GM23248 (cell line): Measurements from ENCODE around the gene MAP3K19. TPM values are rescaled to one million over a fixed set of nuclear protein-coding genes. Genes with fewer than 3 reads are reported as not detected.

Experiments used
- DNase-seq: peaks from one replicate; pipeline ENCODE4 v3.0.0-alpha.2; 2015
- H2AFZ ChIP-seq: fragments of 200-600 bp; sonication (generic); 2 replicates; pipeline ENCODE4 v1.6.1; 2016; ENCODE audit warnings: antibody characterized with exemption
- H3F3A ChIP-seq: fragments of 200-600 bp; sonication (generic); 2 replicates; pipeline ENCODE4 v1.6.1; 2016; ENCODE audit warnings: mild to moderate bottlenecking, antibody characterized with exemption, mixed run types; ENCODE audit not compliant: insufficient read depth
- H3K27ac ChIP-seq: fragments of 200-600 bp; sonication (generic); 2 replicates; pipeline ENCODE4 v1.5.1; 2016; ENCODE audit warnings: mild to moderate bottlenecking
- H3K27me3 ChIP-seq: fragments of 200-600 bp; sonication (generic); replicated peaks from 2 replicates; pipeline ENCODE4 v1.6.1; 2016; ENCODE audit warnings: mild to moderate bottlenecking; ENCODE audit not compliant: insufficient read depth
- H3K36me3 ChIP-seq: fragments of 200-600 bp; sonication (generic); 2 replicates; pipeline ENCODE4 v1.6.1; 2016; ENCODE audit warnings: low read depth, mild to moderate bottlenecking
- H3K4me1 ChIP-seq: fragments of 200-600 bp; sonication (generic); 2 replicates; pipeline ENCODE4 v1.6.1; 2016; ENCODE audit warnings: mild to moderate bottlenecking; ENCODE audit not compliant: insufficient read depth
- H3K4me2 ChIP-seq: fragments of 200-600 bp; sonication (generic); one replicate; pipeline ENCODE4 v1.6.1; 2016; ENCODE audit warnings: mild to moderate bottlenecking; ENCODE audit not compliant: unreplicated experiment
- H3K4me3 ChIP-seq: fragments of 200-600 bp; sonication (generic); 2 replicates; pipeline ENCODE4 v1.5.1; 2016; ENCODE audit warnings: mild to moderate bottlenecking
- H3K79me2 ChIP-seq: fragments of 200-600 bp; sonication (generic); 2 replicates; pipeline ENCODE4 v1.6.1; 2016; ENCODE audit warnings: mild to moderate bottlenecking; ENCODE audit not compliant: insufficient read depth
- H3K9ac ChIP-seq: fragments of 200-600 bp; sonication (generic); 2 replicates; pipeline ENCODE4 v1.6.1; 2016; ENCODE audit warnings: mild to moderate bottlenecking
- H3K9me2 ChIP-seq: fragments of 200-600 bp; sonication (generic); 2 replicates; pipeline ENCODE4 v1.6.1; 2016; ENCODE audit warnings: mixed run types, mild to moderate bottlenecking, moderate library complexity; ENCODE audit not compliant: insufficient read depth
- H3K9me3 ChIP-seq: fragments of 200-600 bp; sonication (generic); one replicate; pipeline ENCODE4 v1.6.1; 2017; ENCODE audit warnings: low read depth
- H4K20me1 ChIP-seq: fragments of 200-600 bp; sonication (generic); 2 replicates; pipeline ENCODE4 v1.6.0; 2016; ENCODE audit not compliant: insufficient read depth
- EZH2 ChIP-seq: fragments of 200-600 bp; sonication (generic); IDR thresholded peaks from 2 replicates; pipeline ENCODE4 v1.6.1; 2018; ENCODE audit warnings: antibody characterized with exemption, mild to moderate bottlenecking; ENCODE audit not compliant: insufficient read depth, poor library complexity, severe bottlenecking
- EZH2phosphoT487 ChIP-seq: fragments of 200-600 bp; sonication (generic); IDR thresholded peaks from 2 replicates; pipeline ENCODE4 v1.6.1; 2018; ENCODE audit warnings: antibody characterized with exemption, moderate library complexity, mild to moderate bottlenecking, low read depth; ENCODE audit not compliant: insufficient read depth
- WGBS, 2 experiments: methylation state at CpG; one replicate each; pipeline ENCODE4 v1.1.6; 2015 to 2017; ENCODE audit warnings: low lambda C conversion rate in 2 of 2, low coverage in 1 of 2; ENCODE audit errors: missing lambda C conversion rate in 2 of 2; 5-methylcytosine and 5-hydroxymethylcytosine counted together
- in situ Hi-C: fragments of 300-500 bp; cut with MboI; formaldehyde crosslinking; loops from 2 replicates; pipeline ENCODE4 v1.15.0; 2020
- polyA plus RNA-seq: library from polyadenylated mRNA; unstranded; fragments of >200 nt; fragmentation: Nextera tagmentation; extraction: Ambion mirVana; gene quantifications from 2 replicates; pipeline ENCODE4 v1.2.1, GENCODE V29; 2016
- total RNA-seq: library from RNA; depleted of rRNA; stranded (reverse); fragments of >200 nt; shearing (Covaris generic); gene quantifications from 2 replicates; pipeline ENCODE4 v1.2.3, GENCODE V29; 2014

Gene MAP3K19
- total and polyA plus RNA-seq, 2 experiments from 2014 or later = not detected

GRCh38 chr2:135030826-135031225 lies 16.4 kb downstream of the MAP3K19 start:
- H4K20me1 ChIP-seq = no peaks in the 10 kb centered on the region
- no peaks in the 10 kb centered on the region for H3K27me3 ChIP-seq
- H3K4me3 ChIP-seq = no peak overlapping the region
- WGBS, 2 experiments = 85 to 90% methylated on average over 1 of the region's 1 CpG
- no peak overlapping the region for H3K4me2 ChIP-seq
- no peaks in the 10 kb centered on the region for H3F3A ChIP-seq
- no peak overlapping the region for H2AFZ ChIP-seq
- H3K36me3 ChIP-seq = no peaks in the 10 kb centered on the region
- H3K9me3 ChIP-seq = no peaks in the 10 kb centered on the region
- no peaks in the 10 kb centered on the region for H3K4me1 ChIP-seq
- peak; percentile 60 for DNase-seq
- TF ChIP-seq EZH2 (no peak), EZH2phosphoT487 (no peak)
- H3K9ac ChIP-seq = no peak overlapping the region
- no peaks in the 10 kb centered on the region for H3K9me2 ChIP-seq
- in situ Hi-C loops = no loop called here
- no peaks in the 10 kb centered on the region for H3K79me2 ChIP-seq
- no peak overlapping the region for H3K27ac ChIP-seq

- Histone ChIP-seq H3F3A (no peaks in the 10 kb centered on the region), H3K79me2 (no peaks in the 10 kb centered on the region), H4K20me1 (no peaks in the 10 kb centered on the region), H3K36me3 (no peaks in the 10 kb centered on the region), H3K9me2 (no peaks in the 10 kb centered on the region), H3K4me1 (no peaks in the 10 kb centered on the region), H3K9me3 (no peaks in the 10 kb centered on the region), H2AFZ (no peak overlapping the region), H3K27me3 (no peaks in the 10 kb centered on the region), H3K9ac (no peak overlapping the region), H3K4me2 (no peak overlapping the region), H3K4me3 (no peak overlapping the region), H3K27ac (no peak overlapping the region)
- in situ Hi-C loops = no loop called here
- no peak for DNase-seq
- whole genome bisulfite sequencing, 2 experiments = 7 to 21% methylated on average over 2 of the region's 2 CpGs
- TF ChIP-seq EZH2phosphoT487 = no peak
- no peak for TF ChIP-seq EZH2
These were observed 17.6 kb downstream of the MAP3K19 start for GRCh38 chr2:135029481-135030134.

- DNase-seq = no peak
- H3K4me2 ChIP-seq = no peak overlapping the region
- no peaks in the 10 kb centered on the region for H3K27me3 ChIP-seq
- no peak for TF ChIP-seq EZH2phosphoT487
- TF ChIP-seq EZH2 = no peak
- no peak overlapping the region for H3K9ac ChIP-seq
- H3F3A ChIP-seq = no peaks in the 10 kb centered on the region
- H3K36me3 ChIP-seq = no peaks in the 10 kb centered on the region
- no peaks in the 10 kb centered on the region for H3K79me2 ChIP-seq
- no peaks in the 10 kb centered on the region for H4K20me1 ChIP-seq
- H3K9me2 ChIP-seq = no peaks in the 10 kb centered on the region
- no peaks in the 10 kb centered on the region for H3K4me1 ChIP-seq
- H2AFZ ChIP-seq = no peak overlapping the region
- in situ Hi-C loops = no loop called here
- no peaks in the 10 kb centered on the region for H3K9me3 ChIP-seq
- WGBS, 2 experiments = 57 to 58% methylated on average over 5 of the region's 5 CpGs
- H3K27ac ChIP-seq = no peak overlapping the region
- no peak overlapping the region for H3K4me3 ChIP-seq
These were observed 23.3 kb downstream of the MAP3K19 start for GRCh38 chr2:135023886-135024485.

- H3K9ac ChIP-seq = no peak overlapping the region
These were observed 24.0 kb downstream of the MAP3K19 start for GRCh38 chr2:135022952-135023880.

More at GRCh38 chr2:135022952-135023880, 24.0 kb downstream of the MAP3K19 start:
- Histone ChIP-seq H3K27ac (no peak overlapping the region), H3F3A (no peaks in the 10 kb centered on the region), H3K27me3 (no peaks in the 10 kb centered on the region), H4K20me1 (no peaks in the 10 kb centered on the region), H3K36me3 (no peaks in the 10 kb centered on the region), H3K9me3 (no peaks in the 10 kb centered on the region), H3K4me3 (no peak overlapping the region), H3K4me2 (no peak overlapping the region), H3K79me2 (no peaks in the 10 kb centered on the region), H3K9me2 (no peaks in the 10 kb centered on the region), H3K4me1 (no peaks in the 10 kb centered on the region), H2AFZ (no peak overlapping the region)
- TF ChIP-seq EZH2phosphoT487 = no peak
- TF ChIP-seq EZH2 = no peak
- in situ Hi-C loops = no loop called here
- WGBS, 2 experiments = 66 to 70% methylated on average over 10 of the region's 10 CpGs
- DNase-seq = no peak
